GM12878 (cell line): ENCODE measurements around the gene RBM19. TPM values are rescaled to one million over a fixed set of nuclear protein-coding genes. Genes with fewer than 3 reads are reported as not detected.

Experiments
- ATAC-seq: fragments of 200-7000 bp; cut with Tn5 transposase; 3 replicates; pipeline ENCODE4 v1.9.1; 2020; ENCODE audit warnings: mild to moderate bottlenecking, moderate library complexity
- BruUV-seq: library from RNA; stranded (reverse); fragments of 400-500 nt; replicated peaks from 2 replicates; lab custom pipeline; 2021; lab: Mats Ljungman, UMichigan
- CTCF ChIA-PET: fragments of 300-600 bp; sonication (Branson Sonifier 250); formaldehyde crosslinking; extraction: SDS; loops from one replicate; lab custom pipeline; 2021; ENCODE audit warnings: inconsistent platforms; lab: Yijun Ruan, JAX
- POLR2A ChIA-PET: fragments of 350-600 bp; formaldehyde crosslinking; extraction: SDS; loops from one replicate; lab custom pipeline; 2021; ENCODE audit warnings: inconsistent platforms; lab: Charles Lee
- RAD21 ChIA-PET: fragments of 300-600 bp; sonication (Branson Sonifier 250); formaldehyde crosslinking; loops from one replicate; lab custom pipeline; 2023; ENCODE audit warnings: antibody characterized with exemption; ENCODE audit not compliant: unreplicated experiment; lab: Charles Lee
- SMC1A ChIA-PET: fragments of 300-600 bp; sonication (Branson Sonifier 250); formaldehyde crosslinking; loops from one replicate; lab custom pipeline; 2023; ENCODE audit not compliant: unreplicated experiment, uncharacterized antibody; lab: Charles Lee
- DNase-seq: peaks from one replicate; pipeline ENCODE4 v3.0.0-alpha.2; 2011; ENCODE audit warnings: low read depth, low spot score
- FAIRE-seq: peaks from 3 replicates; lab custom pipeline; 2011; peaks lifted over from hg19 to GRCh38; lab: Jason Lieb, UNC
- H2AFZ ChIP-seq: 2 replicates; pipeline ENCODE4 v1.6.0; 2011; ENCODE audit warnings: low read depth, low read length, control low read depth; ENCODE audit not compliant: control insufficient read depth
- H3K27ac ChIP-seq: 2 replicates; pipeline ENCODE4 v1.5.1; 2011; ENCODE audit warnings: control low read depth; ENCODE audit not compliant: control insufficient read depth, insufficient read depth
- H3K27me3 ChIP-seq, 2 experiments: replicated peaks in 1 of 2; 2 replicates each; pipeline versions ENCODE4 v1.6.0 to v1.6.1; 2011; ENCODE audit warnings: low read length in 1 of 2; ENCODE audit not compliant: control insufficient read depth in 2 of 2, insufficient read depth in 2 of 2
- H3K36me3 ChIP-seq, 2 experiments: 2 replicates each; pipeline ENCODE4 v1.5.1; 2011; ENCODE audit warnings: low read length in 1 of 2; ENCODE audit not compliant: control insufficient read depth in 2 of 2, insufficient read depth in 2 of 2
- H3K4me1 ChIP-seq: 2 replicates; pipeline ENCODE4 v1.6.1; 2011; ENCODE audit warnings: mild to moderate bottlenecking, low read length, moderate library complexity, mixed read lengths; ENCODE audit not compliant: control insufficient read depth, insufficient read depth
- H3K4me2 ChIP-seq: 2 replicates; pipeline ENCODE4 v1.6.0; 2011; ENCODE audit warnings: control low read depth; ENCODE audit not compliant: control insufficient read depth, insufficient read depth
- H3K4me3 ChIP-seq: fragments of 200-600 bp; sonication (generic); 2 replicates; pipeline ENCODE4 v1.5.1; 2016
- H3K79me2 ChIP-seq: 2 replicates; pipeline ENCODE4 v1.6.0; 2011; ENCODE audit warnings: low read length; ENCODE audit not compliant: control insufficient read depth, insufficient read depth
- H3K9ac ChIP-seq: 2 replicates; pipeline ENCODE4 v1.8.0; 2011; ENCODE audit warnings: low read length, control low read depth, mixed read lengths; ENCODE audit not compliant: control insufficient read depth, insufficient read depth
- H3K9me3 ChIP-seq: replicated peaks from 3 replicates; pipeline ENCODE4 v1.5.1; 2011; ENCODE audit warnings: mild to moderate bottlenecking, low read length; ENCODE audit not compliant: control insufficient read depth, insufficient read depth
- H4K20me1 ChIP-seq: 2 replicates; pipeline ENCODE4 v1.6.0; 2011; ENCODE audit not compliant: control insufficient read depth, insufficient read depth
- EZH2 ChIP-seq: IDR thresholded peaks from 2 replicates; pipeline ENCODE4 v1.6.1; 2012; ENCODE audit warnings: low read depth, mild to moderate bottlenecking, control low read depth, inconsistent platforms, low read length, borderline replicate concordance; ENCODE audit not compliant: control insufficient read depth
- SMAD1 ChIP-seq: fragments of 450-650 bp; IDR thresholded peaks from 2 replicates; pipeline ENCODE4 v1.6.1; 2018; ENCODE audit warnings: mild to moderate bottlenecking, low read depth; ENCODE audit not compliant: partially characterized antibody
- ZNF274 ChIP-seq: IDR thresholded peaks from one replicate; pipeline ENCODE4 v1.8.0; 2011; ENCODE audit not compliant: insufficient read length, insufficient read depth
- WGBS: methylation state at CpG from one replicate; pipeline ENCODE4 v1.1.6; 2016; ENCODE audit warnings: low lambda C conversion rate; ENCODE audit not compliant: insufficient replicate concordance, insufficient coverage; ENCODE audit errors: missing lambda C conversion rate; 5-methylcytosine and 5-hydroxymethylcytosine counted together
- in situ Hi-C: fragments of 300-500 bp; cut with MboI; formaldehyde crosslinking; loops from 9 replicates; pipeline ENCODE4 v1.14.3; 2018; ENCODE audit warnings: mixed read lengths
- intact Hi-C: fragments of 100-400 bp; cut with micrococcal nuclease; formaldehyde crosslinking; loops from one replicate; pipeline ENCODE4 v1.14.2; 2022; ENCODE audit not compliant: unreplicated experiment
- polyA plus RNA-seq, 11 experiments: library from polyadenylated mRNA; depleted of rRNA in 4 of 11; unstranded in 6 of 11; stranded (reverse) in 5 of 11; fragments of >200 nt; fragmentation: Nextera tagmentation in 4 of 11; fragmentation: Illumina TruSeq in 1 of 11; extraction: Ambion mirVana in 4 of 11; extraction: Trizol in 1 of 11; gene quantifications; 1 replicate in 1 of 11; 2 replicates in 10 of 11; pipeline versions ENCODE4 v1.2.1 to v1.2.3, GENCODE V29; 2011 to 2016; ENCODE audit warnings: inconsistent platforms in 2 of 11, missing spikeins in 2 of 11, low read depth in 1 of 11
- small RNA-seq: library from RNA; depleted of rRNA; stranded (forward); fragments of <200 nt; gene quantifications from one replicate; pipeline ENCODE3, GENCODE V24; 2014
- total RNA-seq, 4 experiments: library from RNA; depleted of rRNA in 3 of 4; stranded (reverse); fragments of >200 nt in 3 of 4; fragmentation: Illumina TruSeq in 1 of 4; extraction: Trizol in 1 of 4; gene quantifications; 2 replicates each; pipeline versions ENCODE4 v1.2.1 to v1.2.3, GENCODE V29; 2013 to 2021

Gene RBM19
- total and polyA plus RNA-seq, 10 of the 15 experiments (the other 5 are each of a cell fraction or from before 2014, with no cell fraction given), result 4.2 to 42.9 (median 28.4) TPM

DNA sequence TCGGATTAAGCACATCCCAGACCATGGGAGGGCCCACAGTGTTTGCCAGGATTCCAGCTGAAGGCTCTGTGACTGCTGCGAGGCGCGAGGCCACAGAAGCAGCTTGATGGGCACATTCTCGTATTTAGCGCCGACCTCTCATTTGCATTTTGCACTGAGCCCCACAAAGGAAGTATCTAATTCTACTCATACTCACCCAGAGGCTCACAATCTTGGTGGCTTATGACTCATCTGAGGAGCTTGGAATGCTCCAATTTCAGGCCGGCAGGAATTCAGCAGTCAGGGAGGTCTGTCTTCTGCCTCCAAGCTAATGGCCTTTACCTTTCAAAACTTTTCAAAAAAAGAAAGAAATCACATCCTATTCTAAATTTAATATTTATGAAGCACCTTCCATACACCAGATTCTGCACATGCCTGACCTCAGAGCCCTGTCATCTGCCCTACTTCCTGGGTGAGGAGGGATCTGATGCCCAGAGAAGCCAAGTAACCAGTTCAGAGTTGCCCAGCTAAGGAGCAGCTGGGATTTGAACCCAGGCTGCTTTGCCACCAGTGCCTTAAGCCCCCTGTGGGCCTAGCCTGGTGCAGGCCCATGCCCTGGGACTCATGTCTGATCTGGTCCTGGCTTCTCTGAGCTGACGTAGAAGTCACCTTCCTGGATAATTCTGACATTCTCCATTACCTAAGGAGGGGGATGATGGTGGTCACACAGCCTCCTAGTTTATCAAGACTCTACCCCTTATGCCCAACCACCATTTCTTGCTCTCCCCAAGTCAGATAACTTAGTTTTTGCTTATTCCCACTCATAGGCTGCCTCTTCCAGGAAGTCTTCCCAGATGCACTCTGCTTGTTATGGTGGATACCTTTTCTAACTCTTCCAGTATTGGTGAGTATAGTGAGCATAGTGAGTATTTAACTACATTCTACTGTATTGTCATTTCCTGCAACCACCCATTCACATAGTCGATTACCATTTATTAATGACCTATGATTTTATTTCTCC is 198.9 kb downstream of the RBM19 start:
- no peak overlapping the region for H3K4me2 ChIP-seq
- intact Hi-C loops, result no loop called here
- POLR2A ChIA-PET, result no interaction called here
- no peak overlapping the region for H3K4me3 ChIP-seq
- H3K79me2 ChIP-seq, result no peaks in the 10 kb centered on the region
- SMC1A ChIA-PET, result no interaction called here
- FAIRE-seq (no peak), DNase-seq (no peak), ATAC-seq (no peak)
- no TSS peak for BruUV-seq
- H3K9me3 ChIP-seq, result no peaks in the 10 kb centered on the region
- H3K9ac ChIP-seq, result no peak overlapping the region
- H4K20me1 ChIP-seq, result no peaks in the 10 kb centered on the region
- WGBS, result 8% methylated on average over 10 of the region's 10 CpGs
- H3K27ac ChIP-seq, result no peak overlapping the region
- H3K27me3 ChIP-seq, result no peaks in the 10 kb centered on the region
- no peaks in the 10 kb centered on the region for H3K4me1 ChIP-seq
- RAD21 ChIA-PET, result interaction anchor here (1.0 kb wide), 1 partner anchor 25 kb away, joined by 4 read pairs; no protein-coding TSS in a partner anchor
- TF ChIP-seq EZH2, result no peak
- no peak for TF ChIP-seq SMAD1
- TF ChIP-seq ZNF274, result no peak
- no peaks in the 10 kb centered on the region for H3K36me3 ChIP-seq
- CTCF ChIA-PET, result no interaction called here
- in situ Hi-C loops, result no loop called here
- no peak overlapping the region for H2AFZ ChIP-seq

Small RNA genes lying within 50 kb of the gene (small RNA-seq; reads per million reads assigned to genes)
- not detected for gene DYNLL1P4
